ENCODE data around the gene ZBTB46.

DNA sequence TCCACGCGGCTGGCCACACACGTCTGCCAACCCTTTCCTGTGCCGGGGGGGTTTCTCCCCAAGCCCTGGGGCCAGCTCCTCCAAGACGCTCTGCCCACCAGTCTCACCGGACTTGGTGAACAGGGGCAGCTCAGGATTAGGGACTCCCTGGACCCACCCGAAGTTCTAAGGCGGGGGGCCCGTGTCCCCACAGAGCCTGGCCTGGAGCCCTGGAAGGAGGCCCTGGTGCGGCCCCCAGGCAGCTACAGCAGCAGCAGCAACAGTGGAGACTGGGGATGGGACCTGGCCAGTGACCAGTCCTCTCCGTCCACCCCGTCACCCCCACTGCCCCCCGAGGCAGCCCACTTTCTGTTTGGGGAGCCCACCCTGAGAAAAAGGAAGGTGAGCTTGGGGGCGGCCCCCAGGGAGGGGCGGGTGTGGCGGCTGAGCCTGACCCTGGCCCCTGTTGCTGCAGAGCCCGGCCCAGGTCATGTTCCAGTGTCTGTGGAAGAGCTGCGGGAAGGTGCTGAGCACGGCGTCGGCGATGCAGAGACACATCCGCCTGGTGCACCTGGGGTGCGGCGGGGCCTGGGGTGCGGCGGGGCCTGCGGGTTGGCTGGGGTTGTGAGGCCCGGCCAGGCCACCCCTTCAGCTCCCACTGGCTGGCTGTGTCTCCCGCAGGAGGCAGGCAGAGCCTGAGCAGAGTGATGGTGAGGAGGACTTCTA, 89.2 kb downstream of the ZBTB46 start:
- TF ChIP-seq, protein P1, sequence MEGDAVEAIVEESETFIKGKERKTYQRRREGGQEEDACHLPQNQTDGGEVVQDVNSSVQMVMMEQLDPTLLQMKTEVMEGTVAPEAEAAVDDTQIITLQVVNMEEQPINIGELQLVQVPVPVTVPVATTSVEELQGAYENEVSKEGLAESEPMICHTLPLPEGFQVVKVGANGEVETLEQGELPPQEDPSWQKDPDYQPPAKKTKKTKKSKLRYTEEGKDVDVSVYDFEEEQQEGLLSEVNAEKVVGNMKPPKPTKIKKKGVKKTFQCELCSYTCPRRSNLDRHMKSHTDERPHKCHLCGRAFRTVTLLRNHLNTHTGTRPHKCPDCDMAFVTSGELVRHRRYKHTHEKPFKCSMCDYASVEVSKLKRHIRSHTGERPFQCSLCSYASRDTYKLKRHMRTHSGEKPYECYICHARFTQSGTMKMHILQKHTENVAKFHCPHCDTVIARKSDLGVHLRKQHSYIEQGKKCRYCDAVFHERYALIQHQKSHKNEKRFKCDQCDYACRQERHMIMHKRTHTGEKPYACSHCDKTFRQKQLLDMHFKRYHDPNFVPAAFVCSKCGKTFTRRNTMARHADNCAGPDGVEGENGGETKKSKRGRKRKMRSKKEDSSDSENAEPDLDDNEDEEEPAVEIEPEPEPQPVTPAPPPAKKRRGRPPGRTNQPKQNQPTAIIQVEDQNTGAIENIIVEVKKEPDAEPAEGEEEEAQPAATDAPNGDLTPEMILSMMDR (IDR thresholded peaks at IDR 0.05), result no peak
- no peak for TF ChIP-seq POLR2A (IDR thresholded peaks at IDR 0.05)
